NCI-H82 (cell line): ENCODE measurements around the gene MAP3K14.
"Not testable (repeated sequence)": the region's sequence is repeated elsewhere in the genome, so short reads cannot be mapped to it uniquely, and the experiment has no call there.

Experiments used
- DNase-seq: peaks from one replicate; lab custom pipeline; 2025; lab: John Stamatoyannopoulos, UW

Gene MAP3K14

GRCh38 chr17:45316434-45317110, at the start of gene MAP3K14:
TSS of gene MAP3K14 (minus strand) at chr17:45317020. CDS start at chr17:45290745, 26,275 bp downstream.
- peak; percentile 76 for DNase-seq

- DNase-seq, result no peak
Measured at GRCh38 chr17:45366049-45366448, 49.2 kb upstream of the MAP3K14 start.

GRCh38 chr17:45364531-45365390, 47.9 kb upstream of the MAP3K14 start:
- peak; percentile 38 for DNase-seq

GRCh38 chr17:45363498-45363897, 46.7 kb upstream of the MAP3K14 start:
- no peak for DNase-seq

DNA sequence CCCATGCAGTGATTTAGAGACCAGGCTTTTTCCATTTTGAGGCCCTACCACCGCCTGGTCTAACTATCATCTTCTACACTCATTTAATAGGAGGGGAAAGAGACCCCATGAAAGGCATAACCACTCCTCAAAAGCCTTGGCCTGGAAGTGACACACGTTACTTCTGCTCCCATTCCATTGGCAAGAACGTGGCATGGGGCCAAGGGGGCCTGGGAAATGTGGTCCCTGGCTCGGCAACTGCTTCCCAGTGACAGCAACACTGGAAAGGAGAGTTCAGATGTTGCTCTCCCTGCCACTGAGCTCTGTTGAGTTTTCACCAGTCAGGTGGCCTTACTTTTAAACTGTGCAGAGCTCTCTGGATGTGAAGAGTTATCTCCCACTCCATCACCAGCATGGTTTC, 45.2 kb upstream of the MAP3K14 start:
- no peak for DNase-seq

GRCh38 chr17:45361451-45361850, 44.6 kb upstream of the MAP3K14 start:
- DNase-seq, result no peak

DNA sequence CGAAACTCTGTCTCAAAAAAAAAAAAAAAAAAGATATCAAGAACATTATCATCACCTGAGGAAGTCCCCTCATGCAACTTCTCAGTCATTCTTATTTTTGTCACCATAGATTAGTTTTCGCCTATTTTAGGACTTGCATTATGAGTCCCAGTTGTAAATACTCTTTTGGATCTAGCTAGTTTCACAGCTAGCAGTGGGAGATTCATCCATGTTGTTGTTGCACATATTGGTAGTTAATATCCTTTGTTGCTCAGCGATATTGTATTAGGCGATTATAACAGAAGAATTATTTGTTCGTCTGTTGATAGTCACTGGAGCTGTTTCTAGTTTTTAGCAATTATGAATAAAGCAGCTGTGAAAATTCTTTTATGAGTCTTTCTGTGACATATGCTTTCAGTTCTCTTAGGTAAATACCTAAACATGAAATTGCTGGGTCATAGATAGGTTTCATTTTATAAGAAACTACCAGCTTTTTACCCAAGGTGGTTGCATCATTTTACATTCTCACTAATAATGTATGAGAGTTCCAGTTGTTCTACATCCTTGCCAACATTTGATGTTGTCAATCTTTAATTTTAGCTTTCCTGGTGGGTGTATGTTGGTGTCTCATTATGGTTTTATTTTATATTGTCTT, 40.7 kb upstream of the MAP3K14 start:
- DNase-seq, result no peak

- no peak for DNase-seq
Measured at GRCh38 chr17:45355087-45355486, 38.3 kb upstream of the MAP3K14 start.

- DNase-seq, result no peak
Measured at GRCh38 chr17:45353043-45353442, 36.2 kb upstream of the MAP3K14 start.

- no peak for DNase-seq
Measured at GRCh38 chr17:45351831-45352230, 35.0 kb upstream of the MAP3K14 start.

- DNase-seq, result no peak
Measured at GRCh38 chr17:45347444-45347843, 30.6 kb upstream of the MAP3K14 start.

GRCh38 chr17:45346216-45347015, 29.6 kb upstream of the MAP3K14 start:
- DNase-seq, result no peak

DNA sequence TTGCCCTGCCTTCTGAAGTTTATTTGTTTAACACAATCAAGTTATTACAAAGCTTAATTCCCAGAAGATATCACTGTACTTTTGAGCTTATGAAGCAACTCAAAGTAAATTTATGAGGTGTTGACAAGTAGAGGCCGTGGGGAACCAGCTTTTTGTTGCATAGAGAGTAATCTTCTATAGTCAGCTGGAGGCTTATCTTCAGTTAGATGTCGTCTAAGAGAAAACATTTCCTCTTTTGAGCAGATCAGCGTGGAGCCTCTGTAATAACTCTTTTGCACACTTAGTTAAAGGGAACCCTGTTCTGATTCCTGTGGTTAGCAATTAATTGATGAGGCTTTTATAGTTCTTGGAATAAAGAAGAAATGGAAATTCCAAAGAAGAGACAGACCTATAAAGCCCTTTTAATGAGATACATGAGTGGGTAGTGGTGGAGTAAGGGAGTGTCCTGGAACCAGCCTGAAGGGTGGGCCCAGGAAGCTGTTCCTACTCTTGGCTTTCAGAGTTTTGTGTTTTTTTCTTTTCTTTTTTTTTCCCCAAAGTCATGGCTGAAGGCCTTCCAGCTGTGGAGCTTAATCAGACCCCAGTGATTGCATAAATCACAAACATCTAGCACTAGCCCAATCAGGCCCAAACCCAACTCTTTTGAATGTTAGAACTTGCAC, 28.9 kb upstream of the MAP3K14 start:
- DNase-seq, result no peak

GRCh38 chr17:45345246-45345553, 28.4 kb upstream of the MAP3K14 start:
- no peak for DNase-seq

GRCh38 chr17:45343967-45344664, 27.3 kb upstream of the MAP3K14 start:
- DNase-seq, result not testable (repeated sequence)

GRCh38 chr17:45342871-45343526, 26.2 kb upstream of the MAP3K14 start:
- no peak for DNase-seq

- no peak for DNase-seq
Measured at GRCh38 chr17:45342306-45342705, 25.5 kb upstream of the MAP3K14 start.

- peak; percentile 38 for DNase-seq
Measured at GRCh38 chr17:45341533-45342158, 24.8 kb upstream of the MAP3K14 start.

GRCh38 chr17:45339646-45340605, 23.1 kb upstream of the MAP3K14 start:
- no peak for DNase-seq
